ENCODE data around the gene DNLZ. TPM values are rescaled to one million over a fixed set of nuclear protein-coding genes. Genes with fewer than 3 reads are reported as not detected.

DNLZ gene
- total and polyA plus RNA-seq, 2 of the 4 experiments (the other 2 are of a cell fraction): 2.0 to 11.4 TPM

DNA sequence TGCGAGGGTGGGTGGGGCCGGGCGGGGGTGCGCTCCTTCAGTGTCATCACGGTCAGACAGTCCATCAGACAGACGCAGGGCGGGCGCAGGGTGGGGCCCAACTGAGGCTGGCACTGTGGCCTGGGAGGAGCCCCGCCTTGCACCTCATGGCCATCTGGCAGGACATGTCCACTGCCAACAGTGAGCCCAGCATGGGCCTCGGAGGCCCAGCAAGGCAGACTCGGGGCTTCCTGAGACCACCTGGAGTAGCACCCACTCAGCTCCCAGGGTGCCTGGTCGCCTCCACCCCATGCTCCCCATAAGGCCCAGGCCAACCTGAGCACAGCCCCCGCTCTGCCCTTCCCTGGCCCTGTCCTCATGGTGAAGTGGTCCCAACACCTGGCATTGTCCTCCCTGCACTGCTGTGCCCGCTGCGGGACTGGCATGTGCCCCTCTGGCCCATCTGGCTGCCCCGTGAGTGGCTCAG, 44.7 kb downstream of the DNLZ start:
- Histone ChIP-seq H3K4me2 (ENCODE audit: low read depth, low read length) (no peak overlapping the region), H3K23ac (ENCODE audit: low read depth, low read length) (no peak overlapping the region), H2BK5ac (ENCODE audit: low read depth, low read length, poor library complexity, severe bottlenecking) (no peak overlapping the region), H3K4me1 (ENCODE audit: control insufficient read depth, insufficient read depth, low read length) (peaks cover 3% of the 10 kb centered on the region; the same call in 1 of the 2 replicates), H4K8ac (ENCODE audit: low read depth in 2 of 2, low read length in 2 of 2) (no peak overlapping the region), H2AFZ (replicated peaks; ENCODE audit: low read length, poor library complexity) (no peak overlapping the region), H3K18ac (ENCODE audit: low read depth, low read length) (no peak overlapping the region), H2AK5ac (ENCODE audit: low read depth, low read length) (no peak overlapping the region), H4K5ac (ENCODE audit: low read depth, low read length) (no peak overlapping the region), H3K27ac (ENCODE audit: insufficient read depth, low read length) (no peak overlapping the region), H2BK120ac (ENCODE audit: low read depth, low read length) (no peak overlapping the region), H2BK20ac (ENCODE audit: low read depth, low read length) (no peak overlapping the region), H2BK15ac (ENCODE audit: low read depth, low read length) (no peak overlapping the region), H3K9me1 (ENCODE audit: insufficient read depth, low read length) (no peaks in the 10 kb centered on the region), H3K9ac (ENCODE audit: low read depth, low read length) (no peak overlapping the region), H3K9me3 (ENCODE audit: control insufficient read depth, insufficient read depth, low read length) (peaks cover 17% of the 10 kb centered on the region), H3K79me1 (ENCODE audit: low read depth in 1 of 2, low read length in 2 of 2) (no peaks in the 10 kb centered on the region), H3K56ac (ENCODE audit: extremely low read depth, insufficient read depth, low read length) (no peak overlapping the region), H2AK9ac (replicated peaks; ENCODE audit: low read depth, low read length, poor library complexity) (no peak overlapping the region), H3K36me3 (ENCODE audit: control insufficient read depth, insufficient read depth, low read length) (no peaks in the 10 kb centered on the region), H3K27me3 (ENCODE audit: control insufficient read depth, insufficient read depth, low read length) (no peaks in the 10 kb centered on the region), H4K20me1 (ENCODE audit: insufficient read depth, low read length) (no peaks in the 10 kb centered on the region), H3K4me3 (ENCODE audit: insufficient read depth, low read depth, low read length) (no peak overlapping the region), H3K14ac (replicated peaks; ENCODE audit: low read depth, low read length) (no peak overlapping the region), H4K91ac (ENCODE audit: insufficient read depth, low read depth, low read length) (no peak overlapping the region), H3K4ac (ENCODE audit: low read depth, low read length) (no peak overlapping the region)
- no peak for DNase-seq
- dilution Hi-C loops (cut with HindIII; ENCODE audit: low sequenced_read_pairs, unreplicated experiment): no loop called here
- no peak for TF ChIP-seq RFX5 (IDR thresholded peaks at IDR 0.05; ENCODE audit: low read depth, low read length)
- TF ChIP-seq, protein P1, sequence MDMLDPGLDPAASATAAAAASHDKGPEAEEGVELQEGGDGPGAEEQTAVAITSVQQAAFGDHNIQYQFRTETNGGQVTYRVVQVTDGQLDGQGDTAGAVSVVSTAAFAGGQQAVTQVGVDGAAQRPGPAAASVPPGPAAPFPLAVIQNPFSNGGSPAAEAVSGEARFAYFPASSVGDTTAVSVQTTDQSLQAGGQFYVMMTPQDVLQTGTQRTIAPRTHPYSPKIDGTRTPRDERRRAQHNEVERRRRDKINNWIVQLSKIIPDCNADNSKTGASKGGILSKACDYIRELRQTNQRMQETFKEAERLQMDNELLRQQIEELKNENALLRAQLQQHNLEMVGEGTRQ (IDR thresholded peaks at IDR 0.05; ENCODE audit: low read depth, low read length): no peak
- TF ChIP-seq MXI1 (IDR thresholded peaks at IDR 0.05; ENCODE audit: borderline replicate concordance, low read depth, low read length): no peak
- no peak for ATAC-seq (ENCODE audit: low read depth)
- POLR2A ChIA-PET (ENCODE audit: unreplicated experiment): no interaction called here
- in situ Hi-C loops (cut with MboI; ENCODE audit: low sequenced_read_pairs): no loop called here
- WGBS, 2 experiments (ENCODE audit: extremely low coverage in 2 of 2, insufficient read length in 1 of 2): 78% methylated on average over 11 of the region's 16 CpGs; no CpG with 5 or more reads in 1 of the 2 experiments
- BruUV-seq (replicated peaks): no TSS peak
- CTCF ChIA-PET: no interaction called here
- intact Hi-C loops (cut with micrococcal nuclease): no loop called here
